HCT116 (cell line): Measurements from ENCODE around the gene SLC30A7.

Experiments
- CEBPB ChIP-seq: IDR thresholded peaks from 2 replicates; pipeline ENCODE4 v1.6.1; 2012; ENCODE audit warnings: low read depth
- EGR1 ChIP-seq: IDR thresholded peaks from 2 replicates; pipeline ENCODE4 v1.6.1; 2012; ENCODE audit warnings: low read depth
- EZH2 ChIP-seq: fragments of 200-600 bp; sonication (generic); IDR thresholded peaks from 2 replicates; pipeline ENCODE4 v1.6.1; 2017; ENCODE audit warnings: antibody characterized with exemption, mixed run types
- EZH2phosphoT487 ChIP-seq: fragments of 200-600 bp; IDR thresholded peaks from 2 replicates; pipeline ENCODE4 v1.6.1; 2018; ENCODE audit warnings: antibody characterized with exemption, borderline replicate concordance
- JUND ChIP-seq: IDR thresholded peaks from 2 replicates; pipeline ENCODE4 v1.6.1; 2012
- POLR2A ChIP-seq: IDR thresholded peaks from 2 replicates; pipeline ENCODE4 v1.7.0; 2011; ENCODE audit warnings: borderline replicate concordance; ENCODE audit not compliant: insufficient read depth, insufficient read length; ENCODE audit errors: extremely low read depth
- RAD21 ChIP-seq: IDR thresholded peaks from 2 replicates; pipeline ENCODE4 v1.6.1; 2012; ENCODE audit warnings: low read depth, mild to moderate bottlenecking
- SIN3A ChIP-seq: IDR thresholded peaks from 2 replicates; pipeline ENCODE4 v1.6.1; 2012; ENCODE audit warnings: low read depth
- SRF ChIP-seq: IDR thresholded peaks from 2 replicates; pipeline ENCODE4 v1.6.1; 2012; ENCODE audit warnings: low read depth
- YY1 ChIP-seq: IDR thresholded peaks from 2 replicates; pipeline ENCODE4 v1.6.1; 2011; ENCODE audit warnings: low read length, low read depth, moderate library complexity, mild to moderate bottlenecking; ENCODE audit not compliant: insufficient replicate concordance; ENCODE audit errors: extremely low read depth
- TF ChIP-seq, protein P1 (sequence below), 3 experiments: fragments of 200-600 bp in 1 of 3; sonication (generic) in 1 of 3; IDR thresholded peaks in 2 of 3; conservative IDR thresholded peaks in 1 of 3; 2 replicates each; pipeline ENCODE4 v1.5.1; 2012 to 2017; ENCODE audit warnings: low read depth in 2 of 3, low read length in 2 of 3, antibody characterized with exemption in 1 of 3, borderline replicate concordance in 1 of 3, control low read depth in 1 of 3, mild to moderate bottlenecking in 1 of 3, mixed read lengths in 1 of 3, mixed run types in 1 of 3, moderate library complexity in 1 of 3; ENCODE audit not compliant: insufficient read depth in 1 of 3
- TF ChIP-seq, protein P2 (sequence below): IDR thresholded peaks from 2 replicates; pipeline ENCODE4 v1.6.1; 2012

DNA sequence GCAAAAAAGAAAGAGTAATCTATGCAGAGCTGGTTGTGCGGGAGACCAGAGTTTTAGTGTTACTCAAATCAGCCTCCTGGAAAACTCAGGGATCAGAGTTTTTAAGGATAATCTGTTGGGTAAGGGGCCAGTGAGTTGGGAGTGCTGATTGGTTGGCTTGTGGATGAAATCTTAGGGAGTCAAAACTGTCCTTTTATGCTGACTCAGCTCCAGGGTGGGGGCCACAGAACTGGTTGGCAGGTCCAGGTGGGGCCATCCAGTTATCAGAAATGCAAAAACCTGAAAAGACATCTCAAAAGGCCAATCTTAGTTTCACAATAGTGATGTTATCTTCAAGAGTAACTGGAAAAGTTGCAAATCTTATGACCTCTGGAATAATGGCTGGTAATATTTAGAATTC is 4.5 kb upstream of the SLC30A7 start:
- TF ChIP-seq EGR1 (no peak), YY1 (no peak), EZH2 (no peak), RAD21 (no peak), JUND (no peak), POLR2A (no peak), SIN3A (no peak), EZH2phosphoT487 (no peak), SRF (no peak), CEBPB (no peak)
- TF ChIP-seq, protein P1, sequence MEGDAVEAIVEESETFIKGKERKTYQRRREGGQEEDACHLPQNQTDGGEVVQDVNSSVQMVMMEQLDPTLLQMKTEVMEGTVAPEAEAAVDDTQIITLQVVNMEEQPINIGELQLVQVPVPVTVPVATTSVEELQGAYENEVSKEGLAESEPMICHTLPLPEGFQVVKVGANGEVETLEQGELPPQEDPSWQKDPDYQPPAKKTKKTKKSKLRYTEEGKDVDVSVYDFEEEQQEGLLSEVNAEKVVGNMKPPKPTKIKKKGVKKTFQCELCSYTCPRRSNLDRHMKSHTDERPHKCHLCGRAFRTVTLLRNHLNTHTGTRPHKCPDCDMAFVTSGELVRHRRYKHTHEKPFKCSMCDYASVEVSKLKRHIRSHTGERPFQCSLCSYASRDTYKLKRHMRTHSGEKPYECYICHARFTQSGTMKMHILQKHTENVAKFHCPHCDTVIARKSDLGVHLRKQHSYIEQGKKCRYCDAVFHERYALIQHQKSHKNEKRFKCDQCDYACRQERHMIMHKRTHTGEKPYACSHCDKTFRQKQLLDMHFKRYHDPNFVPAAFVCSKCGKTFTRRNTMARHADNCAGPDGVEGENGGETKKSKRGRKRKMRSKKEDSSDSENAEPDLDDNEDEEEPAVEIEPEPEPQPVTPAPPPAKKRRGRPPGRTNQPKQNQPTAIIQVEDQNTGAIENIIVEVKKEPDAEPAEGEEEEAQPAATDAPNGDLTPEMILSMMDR (IDR thresholded peaks at IDR 0.05 in 2 of 3, conservative IDR thresholded peaks at IDR 0.05 in 1 of 3; ENCODE audit: borderline replicate concordance in 1 of 3, insufficient read depth in 1 of 3, low read depth in 2 of 3, low read length in 2 of 3) = no peak
- TF ChIP-seq, protein P2, sequence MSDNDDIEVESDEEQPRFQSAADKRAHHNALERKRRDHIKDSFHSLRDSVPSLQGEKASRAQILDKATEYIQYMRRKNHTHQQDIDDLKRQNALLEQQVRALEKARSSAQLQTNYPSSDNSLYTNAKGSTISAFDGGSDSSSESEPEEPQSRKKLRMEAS = no peak
